ENCODE results near the gene PON3.
"Not testable (repeated sequence)": the region's sequence is repeated elsewhere in the genome, so short reads cannot be mapped to it uniquely, and the experiment has no call there.

The PON3 gene

DNA sequence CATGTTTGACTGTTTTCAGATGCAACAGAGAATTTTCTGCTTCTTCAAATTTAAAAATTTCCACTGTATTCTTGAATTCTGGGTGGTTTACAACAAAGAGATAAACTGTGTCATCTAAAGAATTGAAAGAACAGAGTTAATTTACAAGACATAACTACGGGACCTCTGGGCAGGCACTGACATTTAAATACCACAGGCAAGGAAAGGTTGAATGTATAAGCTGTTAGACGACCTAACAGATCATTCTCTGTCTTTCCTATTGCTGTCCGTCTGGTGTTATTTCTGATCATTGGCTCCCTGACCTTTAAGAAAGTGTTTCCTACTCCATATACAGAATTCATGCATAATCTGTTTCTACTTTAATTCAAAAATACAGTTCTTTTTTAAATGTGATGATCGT lies 15.5 kb upstream of the PON3 start:
- DNase-seq = no peak

DNA sequence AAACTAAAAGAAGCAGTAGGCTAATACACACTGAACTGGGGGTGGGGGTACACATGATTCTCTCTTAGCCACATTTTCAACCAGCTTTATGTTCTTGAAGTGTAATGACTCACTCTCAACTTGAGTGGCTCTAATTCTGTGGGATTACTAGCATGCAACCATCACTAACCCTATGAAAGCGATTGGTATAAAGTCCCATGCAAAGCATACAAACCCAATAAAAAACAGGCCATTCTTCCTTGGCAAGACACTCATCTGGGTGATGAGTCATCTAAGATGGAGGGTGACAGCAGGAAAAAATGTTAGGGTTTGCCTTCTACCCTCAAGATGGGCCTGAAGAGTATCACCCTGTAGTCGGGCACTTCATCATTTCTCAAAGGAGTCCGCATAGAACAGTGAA lies 14.9 kb upstream of the PON3 start:
- DNase-seq = no peak

DNA sequence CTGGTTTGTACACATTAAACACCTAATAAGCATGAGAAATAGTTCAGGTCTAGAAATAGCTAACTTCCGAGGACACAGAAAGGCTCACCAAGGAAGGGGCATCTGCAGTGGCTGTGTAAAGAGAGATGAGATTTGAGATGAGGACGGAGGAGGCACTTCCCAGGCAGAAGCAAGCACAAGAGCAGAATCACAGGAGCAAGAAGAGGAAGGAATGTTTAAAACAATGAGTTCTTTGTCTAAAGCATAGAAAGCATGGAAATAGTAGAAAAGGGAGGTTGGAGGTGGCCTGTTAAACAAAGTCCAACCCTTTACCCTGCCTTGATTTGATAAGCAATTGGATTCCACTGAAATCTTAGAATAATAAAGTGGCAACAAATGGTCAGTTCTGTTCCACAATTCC lies 11.6 kb upstream of the PON3 start:
- DNase-seq = no peak

DNA sequence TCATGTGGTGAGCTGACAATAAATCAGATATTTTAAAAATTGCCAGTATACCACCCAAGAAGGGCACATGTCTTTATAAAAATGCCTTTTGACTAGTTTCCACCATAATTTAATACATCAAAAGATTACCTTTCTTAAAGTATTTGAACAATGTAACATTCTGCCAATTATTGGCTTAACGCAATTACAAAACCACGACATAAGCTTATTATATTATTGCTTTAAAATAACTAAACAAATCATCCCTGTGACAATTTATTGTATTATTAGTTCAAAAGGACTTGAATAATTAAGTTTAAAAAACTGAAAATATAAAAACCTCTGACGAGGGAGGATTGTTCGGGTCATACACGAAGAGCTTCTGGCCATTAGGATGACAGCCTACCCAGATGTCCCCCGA lies 9.6 kb upstream of the PON3 start:
- no peak for DNase-seq

DNA sequence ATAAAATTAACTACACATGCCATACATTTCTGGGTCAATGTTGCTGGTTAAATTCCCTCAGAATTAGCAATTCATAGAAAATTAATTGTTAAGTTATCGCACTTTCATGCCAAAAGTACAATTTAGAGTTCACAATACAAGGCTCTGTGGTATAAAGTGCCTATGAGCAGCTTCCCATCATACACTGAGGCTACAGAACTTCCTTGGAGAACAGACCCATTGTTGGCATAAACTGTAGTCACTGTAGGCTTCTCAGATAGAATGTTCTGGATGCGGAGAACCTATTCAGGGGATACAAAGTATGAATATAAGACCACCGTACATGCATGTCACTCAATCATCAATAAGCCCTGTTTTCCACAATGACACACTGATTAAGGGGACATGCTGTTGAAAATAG lies 9.0 kb upstream of the PON3 start:
- DNase-seq = no peak

DNA sequence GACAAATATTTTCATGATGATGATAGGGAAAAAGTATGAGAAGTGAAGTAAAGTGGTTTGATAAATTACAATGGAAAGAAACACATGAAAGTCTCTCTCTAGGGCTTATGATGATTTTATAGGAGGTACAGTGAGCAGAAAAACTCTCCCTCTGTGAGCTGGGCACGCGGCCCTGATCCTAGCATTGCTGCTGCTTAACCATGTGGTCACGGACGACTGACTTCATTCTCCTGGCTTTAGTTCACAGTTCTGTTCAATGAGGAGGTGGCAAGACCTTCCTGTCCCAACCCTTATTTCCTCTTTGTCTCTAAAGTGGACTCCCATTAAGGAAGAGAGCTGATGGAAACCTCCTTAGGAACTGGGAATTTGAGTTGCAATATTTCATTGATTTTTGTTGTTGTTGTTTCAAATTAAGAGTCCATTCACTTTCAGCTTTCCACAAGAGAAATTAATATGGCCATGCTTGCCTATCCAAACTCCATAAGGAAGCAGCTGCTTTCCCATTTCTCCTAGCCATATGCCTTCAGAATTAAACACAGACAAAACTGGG lies 8.2 kb upstream of the PON3 start:
- DNase-seq = no peak

DNA sequence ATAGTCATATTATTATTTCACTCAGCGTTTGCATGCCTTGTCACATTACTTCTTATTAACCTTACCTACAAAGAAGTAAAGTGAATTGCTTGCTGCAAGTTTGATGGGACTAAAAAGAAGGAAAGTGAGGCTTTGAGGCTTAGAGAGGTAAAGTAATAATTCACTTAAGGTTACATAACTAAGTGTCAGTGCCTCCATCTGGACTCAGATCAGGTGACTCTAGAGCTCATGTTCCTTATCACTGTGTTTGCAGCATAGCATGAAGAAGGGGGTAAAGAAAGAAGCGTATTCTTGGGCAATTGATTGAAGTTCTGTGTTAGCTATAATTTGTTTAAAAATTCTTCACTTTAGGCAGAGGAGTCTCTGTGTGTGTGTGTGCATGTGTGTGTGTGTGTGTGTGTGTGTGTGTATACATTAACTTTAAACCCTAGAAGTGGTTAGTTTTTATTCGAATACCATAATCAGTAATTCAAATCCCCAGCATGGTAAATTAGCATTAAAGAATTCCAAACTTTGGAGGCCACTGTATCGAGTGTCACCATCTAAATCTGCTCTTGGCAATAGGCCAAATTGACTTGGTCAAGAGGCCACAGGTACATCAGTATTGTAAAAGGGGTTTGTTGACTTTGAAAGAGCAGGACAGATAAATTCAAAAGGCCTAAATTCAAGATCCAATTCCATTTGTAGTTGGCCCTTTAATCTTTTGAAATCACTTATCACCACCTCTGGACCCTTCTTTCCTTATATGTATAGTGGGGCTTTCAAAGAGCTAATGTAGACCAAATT lies 2.2 kb upstream of the PON3 start:
- no peak for DNase-seq

DNA sequence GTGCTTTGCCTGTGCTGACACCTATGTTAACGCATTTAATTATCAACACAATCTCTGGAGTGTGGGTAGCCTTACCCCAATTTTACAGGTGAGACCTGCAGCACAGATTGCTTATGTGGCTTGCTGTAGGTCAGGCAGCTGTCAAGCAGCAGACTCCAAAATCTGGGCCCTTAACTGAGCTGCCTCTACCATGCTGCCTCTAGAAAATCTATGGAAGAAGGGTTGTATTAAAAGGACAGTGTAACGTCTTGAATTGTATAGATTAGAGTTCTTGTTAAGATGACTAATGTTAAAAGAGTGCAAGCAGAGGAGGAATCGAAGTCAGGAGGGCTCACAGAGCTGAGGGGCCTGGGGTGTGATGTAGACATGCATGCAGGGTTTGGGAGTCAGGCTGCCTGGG lies 1.2 kb upstream of the PON3 start:
- no peak for DNase-seq

DNA sequence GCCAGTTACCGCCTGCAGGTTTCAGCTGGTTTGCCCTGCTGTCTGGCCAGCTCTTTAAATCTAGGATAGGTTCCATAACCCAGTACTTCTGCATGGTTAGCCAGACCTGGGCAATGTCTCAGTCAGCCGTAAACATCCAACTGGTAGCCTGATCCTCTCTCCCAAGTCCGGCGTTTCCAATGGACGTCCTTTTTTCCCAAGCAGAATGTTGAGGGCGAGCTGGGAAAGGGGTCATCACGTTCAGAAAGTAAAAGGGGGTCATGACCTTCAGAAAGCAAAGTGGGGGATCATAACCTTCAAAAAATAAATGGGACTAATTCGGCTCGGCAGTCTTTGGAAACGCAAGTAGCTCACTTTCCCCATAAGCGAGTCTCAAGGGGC lies 430 bp downstream of the PON3 start:
- DNase-seq = no peak

DNA sequence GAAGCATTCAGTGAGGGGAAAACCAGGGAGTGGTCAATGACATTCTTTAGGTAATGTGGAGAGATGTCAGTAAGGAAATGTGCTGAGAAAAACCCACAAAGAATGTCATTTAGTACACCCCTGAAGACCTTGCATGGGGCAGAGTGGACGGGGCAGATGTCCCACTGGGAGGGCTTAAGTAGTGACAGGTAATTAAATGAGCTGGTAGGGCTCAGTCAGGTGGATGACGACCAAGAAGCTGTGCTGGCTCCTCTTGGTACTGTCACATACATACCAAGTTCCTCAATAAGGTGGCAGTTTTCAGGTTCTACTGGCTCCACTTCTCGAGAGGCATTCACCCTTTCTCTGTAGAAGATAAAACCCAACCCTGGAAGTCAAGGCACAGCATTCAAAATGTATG lies 1.8 kb downstream of the PON3 start:
- DNase-seq = no peak

DNA sequence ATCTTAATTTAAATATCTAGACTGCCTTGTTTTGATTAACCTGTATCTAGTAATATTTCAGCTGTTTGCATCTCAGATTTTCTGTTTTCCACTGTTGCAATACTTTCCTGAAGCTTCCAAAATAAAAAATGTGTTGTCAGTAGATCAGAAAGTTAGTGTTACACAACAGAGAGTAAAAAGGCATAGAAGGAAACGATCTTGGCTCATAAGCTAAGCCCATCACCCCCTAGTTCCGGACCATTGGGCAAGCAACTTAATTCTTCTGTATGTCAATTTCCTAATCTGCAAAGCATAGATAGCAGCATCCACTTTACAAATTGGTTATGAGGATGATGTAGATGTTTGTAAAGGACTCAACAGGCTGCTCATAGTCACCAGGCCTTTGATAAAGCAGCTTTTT lies 4.4 kb downstream of the PON3 start:
- no peak for DNase-seq

DNA sequence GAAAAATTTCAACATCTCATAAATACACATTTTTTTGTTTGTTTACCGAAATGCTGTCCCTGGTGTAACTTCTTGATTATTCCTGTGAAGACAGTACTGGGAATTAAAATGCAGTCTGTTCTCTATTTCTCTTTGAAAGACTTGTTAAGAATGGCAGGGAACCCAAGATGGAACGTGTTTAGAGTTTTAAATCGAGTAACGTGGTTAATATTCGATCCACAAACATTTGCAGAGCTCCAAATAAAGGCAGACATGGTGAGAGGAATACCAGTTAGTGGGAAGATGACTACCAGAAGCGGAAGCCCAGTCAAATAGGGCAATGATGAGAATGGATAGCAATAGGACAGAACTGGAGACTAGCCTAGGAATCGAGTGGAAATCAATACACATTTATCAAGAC lies 6.7 kb downstream of the PON3 start:
- DNase-seq = no peak

DNA sequence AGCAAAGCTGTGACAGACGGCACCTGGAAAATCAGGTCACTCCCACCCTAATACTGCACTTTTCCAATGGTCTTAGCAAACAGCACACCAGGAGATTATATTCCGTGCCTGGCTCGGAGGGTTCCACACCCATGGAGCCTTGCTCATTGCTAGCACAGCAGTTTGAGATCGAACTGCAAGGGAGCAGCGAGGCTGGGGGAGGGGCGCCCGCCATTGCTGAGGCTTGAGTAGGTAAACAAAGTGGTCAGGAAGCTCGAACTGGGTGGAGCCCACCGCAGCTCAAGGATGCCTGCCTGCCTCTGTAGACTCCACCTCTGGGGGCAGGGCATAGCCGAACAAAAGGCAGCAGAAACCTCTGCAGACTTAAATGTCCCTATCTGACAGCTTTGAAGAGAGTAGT lies 16.7 kb downstream of the PON3 start:
- not testable (repeated sequence) for DNase-seq

DNA sequence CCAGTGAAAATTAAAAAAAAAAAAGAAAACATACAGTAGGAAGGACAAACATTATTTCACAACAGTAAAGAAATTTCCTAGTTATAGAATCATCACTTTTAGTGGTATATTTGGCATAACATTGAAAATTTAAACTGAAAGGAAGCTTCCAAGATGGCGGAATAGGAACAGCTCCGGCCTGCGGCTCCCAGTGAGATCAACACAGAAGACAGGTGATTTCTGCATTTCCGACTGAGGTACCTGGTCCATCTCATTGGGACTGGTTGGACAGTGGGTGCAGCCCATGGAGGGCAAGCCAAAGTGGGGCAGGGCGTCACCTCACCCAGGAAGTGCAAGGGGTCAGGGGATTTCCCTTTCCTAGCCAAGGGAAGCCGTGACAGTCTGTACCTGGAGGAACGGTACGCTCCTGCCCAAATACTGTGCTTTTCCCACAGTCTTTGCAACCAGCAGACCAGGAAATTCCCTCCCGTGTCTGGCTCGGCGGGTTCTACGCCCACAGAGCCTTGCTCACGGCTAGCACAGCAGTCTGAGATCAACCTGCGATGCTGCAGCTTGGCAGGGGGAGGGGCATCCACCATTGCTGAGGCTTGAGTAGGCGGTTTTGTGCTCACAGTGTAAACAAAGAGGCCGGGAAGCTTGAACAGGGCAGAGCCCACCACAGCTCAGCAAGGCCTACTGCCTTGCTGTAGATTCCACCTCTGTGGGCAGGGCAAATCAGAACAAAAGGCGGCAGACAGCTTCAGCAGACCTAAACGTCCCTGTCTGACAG lies 19.4 kb downstream of the PON3 start:
- no peak for DNase-seq

DNA sequence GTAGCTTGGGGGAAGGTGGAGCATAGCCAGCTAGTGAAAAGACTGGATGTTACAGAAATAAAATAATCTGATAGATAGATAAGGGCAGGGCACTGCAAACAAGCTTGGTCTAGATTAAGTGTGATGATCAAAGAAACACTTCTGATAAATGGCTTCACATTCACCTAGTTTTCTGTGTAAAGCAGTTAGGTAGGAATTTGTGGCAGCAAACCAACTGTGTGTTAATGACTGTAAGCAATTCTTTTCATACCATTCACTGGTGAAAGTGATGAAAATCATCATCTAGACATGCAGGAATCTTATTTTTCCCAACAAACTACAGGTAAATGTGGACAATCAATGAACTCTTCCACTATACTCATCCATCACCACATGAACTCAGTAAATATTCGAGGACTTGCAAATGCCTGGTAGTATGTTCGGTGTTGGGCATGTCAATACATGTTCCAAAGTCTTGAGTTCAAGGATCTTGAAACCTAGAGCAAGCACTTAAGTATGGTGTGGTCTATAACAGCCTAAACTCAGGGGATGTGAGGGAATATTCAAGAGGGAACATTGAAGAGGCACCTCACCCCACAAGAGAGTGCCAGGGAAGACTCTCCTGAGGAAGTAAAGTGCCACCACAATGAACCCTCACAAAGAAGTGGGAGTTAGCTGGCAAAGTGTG lies 20.5 kb downstream of the PON3 start:
- no peak for DNase-seq

DNA sequence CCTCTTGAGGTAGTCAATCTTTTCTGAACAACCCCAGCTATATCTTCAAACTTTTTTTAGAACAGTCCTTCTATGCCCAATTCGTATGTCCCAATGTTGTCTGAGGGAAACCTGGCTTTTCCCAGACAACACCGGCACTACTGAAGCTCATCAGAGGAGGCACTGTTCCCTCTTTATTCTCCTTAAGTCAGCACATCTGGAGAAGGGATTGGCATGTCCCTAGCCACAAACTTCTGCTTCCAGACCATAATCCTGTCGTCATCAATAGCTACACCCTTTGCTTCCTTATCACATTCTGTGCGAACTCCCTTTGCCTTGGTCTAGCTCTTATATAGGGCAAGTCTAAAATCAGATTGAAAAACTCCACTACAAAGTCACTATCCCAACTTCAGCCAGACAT lies 22.9 kb downstream of the PON3 start:
- no peak for DNase-seq

DNA sequence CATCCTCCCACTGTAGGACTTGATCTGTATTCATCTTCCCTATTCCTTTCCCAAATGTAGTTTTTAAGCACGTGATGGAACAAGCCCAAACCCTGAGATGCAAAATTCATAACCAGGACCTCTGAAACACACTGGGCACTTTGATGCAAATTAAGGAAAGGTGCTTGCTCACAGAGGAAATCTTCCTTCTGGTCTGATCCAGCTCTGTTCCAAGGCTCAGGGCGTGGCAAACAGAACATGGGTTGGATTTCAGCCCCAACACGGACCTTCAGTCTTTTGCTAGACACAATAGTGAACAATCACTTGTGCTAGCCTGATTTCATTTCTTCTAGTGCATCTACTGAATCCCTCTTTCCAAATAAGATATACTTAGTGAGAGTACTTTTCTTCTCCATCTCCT lies 27.9 kb downstream of the PON3 start:
- DNase-seq = no peak

DNA sequence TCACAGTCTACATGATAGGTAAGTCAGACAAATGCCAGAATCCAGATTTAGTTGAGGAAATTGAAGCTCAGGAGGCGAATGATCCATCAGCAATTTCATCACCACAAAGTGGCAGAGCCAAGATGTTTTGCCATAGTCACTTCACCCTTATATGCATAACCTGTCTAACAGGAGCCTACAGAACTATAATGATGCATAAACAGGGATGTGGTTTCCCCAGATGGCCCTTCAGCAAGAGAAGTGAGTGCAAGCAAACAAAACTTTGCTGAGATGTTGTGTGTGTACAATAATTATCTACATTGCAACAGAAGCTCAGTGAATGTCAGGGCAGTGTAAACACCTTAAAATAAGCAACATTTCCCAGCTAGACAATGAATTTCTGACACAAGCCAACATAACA lies 28.6 kb downstream of the PON3 start:
- DNase-seq = no peak

DNA sequence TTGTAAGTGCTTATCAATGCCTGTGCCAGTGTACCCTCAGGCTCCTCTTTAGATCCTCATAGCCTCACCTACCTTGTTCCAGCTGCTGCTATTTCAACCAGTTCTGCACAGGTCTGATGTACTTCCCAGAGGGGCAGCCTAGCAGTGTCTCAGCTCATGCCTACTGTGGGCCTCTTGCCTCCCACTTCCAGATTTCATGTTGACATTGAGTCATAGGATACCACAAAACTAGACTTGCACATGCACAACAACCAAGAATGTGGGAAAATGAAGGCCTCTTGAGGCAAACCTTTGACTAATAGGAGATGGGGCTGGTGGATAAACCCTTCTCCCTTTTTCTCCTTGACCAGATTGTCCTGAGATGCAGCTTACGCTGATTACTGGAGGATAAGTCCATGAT lies 31.0 kb downstream of the PON3 start:
- no peak for DNase-seq

DNA sequence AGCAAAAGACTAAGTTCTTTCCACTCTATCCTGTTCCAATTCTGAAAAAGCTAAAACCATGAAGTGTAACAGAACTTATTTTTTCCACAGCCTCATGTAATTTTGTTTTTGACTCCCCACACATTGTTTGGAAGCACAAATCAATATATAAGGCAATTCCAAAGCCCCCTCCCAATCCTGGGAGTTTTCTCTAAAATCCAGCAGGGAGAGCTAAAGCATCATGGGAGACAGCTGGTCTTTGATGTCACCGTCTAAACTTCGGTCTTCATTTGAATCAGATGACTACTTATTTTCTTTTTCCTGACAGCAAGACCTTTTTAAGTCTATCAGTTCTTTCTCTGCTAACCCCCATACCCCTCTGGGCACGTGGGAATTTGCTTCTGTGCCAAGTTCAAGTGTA lies 38.6 kb downstream of the PON3 start:
- DNase-seq = no peak

DNA sequence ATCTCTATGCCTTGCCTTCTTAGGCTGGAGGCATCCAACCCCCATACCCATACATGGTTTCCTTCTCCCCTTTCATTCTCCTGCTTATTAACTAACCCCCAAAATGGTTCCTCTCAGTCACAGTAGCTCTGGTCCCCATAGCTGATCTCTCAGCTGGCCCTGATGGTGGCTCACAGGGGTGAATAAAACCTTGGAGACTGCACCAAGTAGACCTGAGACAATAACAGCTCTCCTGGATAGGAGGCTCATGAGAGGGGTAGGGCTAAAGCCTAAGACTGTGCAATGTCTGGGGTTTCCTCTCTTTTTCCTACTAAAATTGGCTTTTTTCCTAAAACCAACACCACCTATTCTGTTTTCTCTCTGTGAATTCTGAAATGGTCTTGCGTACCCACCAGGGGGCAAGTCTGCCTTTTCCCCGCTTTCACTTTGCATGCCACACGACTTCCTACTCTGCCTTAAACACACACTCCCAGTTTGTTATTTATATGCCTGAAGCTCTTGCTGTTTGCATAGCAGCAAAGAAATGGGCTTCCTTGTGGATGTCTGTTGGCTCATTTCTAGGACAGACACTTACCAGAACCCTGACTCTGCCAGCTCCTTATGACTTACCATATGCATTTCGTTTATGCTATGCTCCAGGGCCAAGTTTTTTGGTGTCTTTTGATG lies 53.4 kb downstream of the PON3 start:
- DNase-seq = no peak

DNA sequence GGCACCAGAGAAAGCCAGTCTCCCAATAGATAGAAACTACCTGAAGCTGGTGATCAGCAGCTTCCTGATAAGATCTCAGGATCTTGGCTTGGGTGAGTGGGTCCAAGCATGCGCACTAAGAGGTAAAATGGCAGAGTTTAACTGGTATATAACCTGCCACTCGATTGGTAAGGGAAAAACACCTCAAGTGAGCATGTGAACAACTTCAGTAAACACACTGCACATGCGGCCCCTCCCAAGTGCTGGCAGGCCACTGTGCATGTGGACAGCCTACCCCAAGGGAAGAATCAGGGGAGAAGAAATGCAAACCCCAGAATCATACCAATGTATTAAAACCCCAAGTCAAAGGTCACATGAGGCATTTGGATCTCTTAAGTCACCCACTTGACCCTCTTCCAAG lies 54.1 kb downstream of the PON3 start:
- no peak for DNase-seq

DNA sequence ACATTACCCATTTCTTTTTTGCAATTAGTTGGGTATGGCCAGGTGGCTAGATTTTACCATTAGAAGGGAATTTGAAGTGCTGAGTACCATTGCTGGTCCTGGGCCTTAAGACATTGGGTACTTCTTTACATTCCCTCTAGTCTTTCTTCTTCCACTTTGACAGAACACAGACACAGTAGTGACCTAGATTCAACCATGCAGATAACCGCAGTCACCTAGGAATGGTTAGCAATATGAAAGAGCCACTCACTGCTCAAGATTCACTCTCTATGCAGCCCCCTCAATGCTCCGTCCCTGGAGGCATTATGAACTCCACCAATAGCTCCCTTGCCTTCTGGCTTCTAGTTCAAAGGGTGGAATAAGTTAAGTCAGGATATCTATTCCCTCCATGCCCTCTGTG lies 55.7 kb downstream of the PON3 start:
- no peak for DNase-seq

Data from NCI-H226 (cell line).